OCI-LY1 (cell line): Measurements from ENCODE around the gene PGRMC2.

ENCODE experiments used
- EZH2 ChIP-seq: fragments of 200-600 bp; sonication (generic), shearing (Covaris generic); IDR thresholded peaks from 2 replicates; pipeline ENCODE4 v1.8.0; 2017; ENCODE audit warnings: borderline replicate concordance, mixed run types, mild to moderate bottlenecking, antibody characterized with exemption, low read length, moderate library complexity, mixed read lengths
- TF ChIP-seq, protein P1 (sequence below): fragments of 200-600 bp; sonication (generic), shearing (Covaris generic); IDR thresholded peaks from 2 replicates; pipeline ENCODE4 v1.5.1; 2017; ENCODE audit warnings: mild to moderate bottlenecking, antibody characterized with exemption, low read length, moderate library complexity, mixed read lengths

DNA sequence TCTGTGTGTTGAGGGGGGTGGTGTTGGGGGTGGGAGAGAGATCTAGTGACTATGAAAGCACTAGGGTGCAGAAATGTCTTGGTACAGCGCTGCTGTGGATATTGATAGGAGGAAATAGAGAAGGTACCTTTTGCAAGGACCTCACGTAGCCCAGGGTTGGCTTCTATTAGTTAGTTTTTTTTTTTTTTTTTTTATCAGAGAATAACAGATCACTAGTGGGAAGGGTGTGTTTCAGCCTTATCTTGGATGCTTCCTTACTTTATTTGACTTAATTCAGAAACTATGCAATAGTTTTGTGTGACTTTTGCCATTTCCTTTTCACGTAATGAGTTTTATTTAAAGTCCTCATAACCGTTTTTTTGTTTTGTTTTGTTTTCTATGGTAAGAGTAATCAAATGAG is 16.4 kb upstream of the PGRMC2 start:
- TF ChIP-seq EZH2: no peak
- TF ChIP-seq, protein P1, sequence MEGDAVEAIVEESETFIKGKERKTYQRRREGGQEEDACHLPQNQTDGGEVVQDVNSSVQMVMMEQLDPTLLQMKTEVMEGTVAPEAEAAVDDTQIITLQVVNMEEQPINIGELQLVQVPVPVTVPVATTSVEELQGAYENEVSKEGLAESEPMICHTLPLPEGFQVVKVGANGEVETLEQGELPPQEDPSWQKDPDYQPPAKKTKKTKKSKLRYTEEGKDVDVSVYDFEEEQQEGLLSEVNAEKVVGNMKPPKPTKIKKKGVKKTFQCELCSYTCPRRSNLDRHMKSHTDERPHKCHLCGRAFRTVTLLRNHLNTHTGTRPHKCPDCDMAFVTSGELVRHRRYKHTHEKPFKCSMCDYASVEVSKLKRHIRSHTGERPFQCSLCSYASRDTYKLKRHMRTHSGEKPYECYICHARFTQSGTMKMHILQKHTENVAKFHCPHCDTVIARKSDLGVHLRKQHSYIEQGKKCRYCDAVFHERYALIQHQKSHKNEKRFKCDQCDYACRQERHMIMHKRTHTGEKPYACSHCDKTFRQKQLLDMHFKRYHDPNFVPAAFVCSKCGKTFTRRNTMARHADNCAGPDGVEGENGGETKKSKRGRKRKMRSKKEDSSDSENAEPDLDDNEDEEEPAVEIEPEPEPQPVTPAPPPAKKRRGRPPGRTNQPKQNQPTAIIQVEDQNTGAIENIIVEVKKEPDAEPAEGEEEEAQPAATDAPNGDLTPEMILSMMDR: no peak
